DMS153 treated with DMSO at 0.1 percent for 48 hours (cell line): ENCODE measurements around the gene RNPEPL1.

Experiments used
- DNase-seq: peaks from one replicate; lab custom pipeline; 2025; ENCODE audit not compliant: unreplicated experiment; lab: John Stamatoyannopoulos, UW

RNPEPL1 gene

DNA sequence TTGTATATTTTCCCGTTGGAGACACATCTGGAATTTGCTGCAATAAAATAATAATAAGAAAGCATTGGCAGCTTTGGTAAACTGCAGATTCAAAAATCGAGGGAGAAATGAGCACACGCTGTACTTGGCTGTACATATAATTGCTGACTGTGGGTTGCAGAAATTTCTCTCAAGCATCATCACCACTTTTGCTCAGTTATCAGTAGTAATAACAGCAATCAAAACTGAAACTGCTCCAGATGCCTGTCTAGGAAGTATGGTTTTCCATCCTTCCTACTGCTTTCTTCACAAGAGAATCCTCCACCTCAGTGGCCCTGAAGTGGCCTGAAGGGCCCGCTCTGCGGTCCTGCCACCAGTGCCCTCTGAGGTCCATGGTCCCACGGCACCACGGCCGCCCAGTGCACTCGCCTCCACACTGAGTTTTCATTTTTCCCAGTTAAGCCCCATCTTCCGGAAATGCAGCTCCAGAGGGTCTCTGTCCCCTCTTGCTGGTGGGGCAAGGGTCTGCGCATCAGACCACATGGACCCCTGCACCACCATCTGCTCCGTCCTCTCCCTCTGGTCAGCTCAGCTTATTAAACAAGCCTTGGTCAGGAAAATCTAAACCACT, 4.2 kb upstream of the RNPEPL1 start:
- no peak for DNase-seq

DNA sequence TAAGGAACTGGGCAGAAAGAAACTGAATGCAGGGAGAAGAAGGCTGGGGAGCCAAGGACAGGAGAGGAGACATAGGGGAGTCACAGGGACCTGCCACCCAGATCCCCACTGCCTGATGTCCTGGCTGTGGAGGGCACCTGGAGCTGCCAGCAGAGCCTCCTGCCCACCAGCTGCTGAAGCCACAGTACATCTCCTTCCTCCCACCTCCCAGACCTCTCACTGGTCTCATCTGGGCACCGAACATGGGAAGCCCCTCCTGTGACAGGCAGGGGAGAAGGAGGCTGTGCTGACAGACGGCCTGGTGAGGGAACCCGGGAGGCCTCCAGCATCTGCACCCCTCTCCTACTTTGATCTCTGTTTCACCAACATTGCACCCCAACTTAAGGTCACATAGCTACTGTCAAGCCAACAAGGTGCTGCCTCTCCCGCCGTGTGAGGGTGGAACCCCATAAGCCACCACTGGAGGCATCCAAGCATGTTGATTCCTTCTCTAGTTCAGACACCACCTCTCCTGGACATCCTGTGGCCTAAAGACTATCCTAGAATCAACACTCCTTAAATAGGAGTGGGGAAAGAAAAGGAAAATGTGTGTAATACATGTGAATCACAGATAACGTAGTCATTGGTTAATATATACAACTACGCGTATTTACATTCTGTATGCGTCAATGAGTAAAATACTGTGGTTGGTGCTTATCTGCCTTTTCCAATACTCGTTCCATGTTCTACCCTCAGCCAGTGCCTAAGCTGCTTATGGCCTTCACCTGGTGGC, 3.5 kb upstream of the RNPEPL1 start:
- DNase-seq, result no peak

DNA sequence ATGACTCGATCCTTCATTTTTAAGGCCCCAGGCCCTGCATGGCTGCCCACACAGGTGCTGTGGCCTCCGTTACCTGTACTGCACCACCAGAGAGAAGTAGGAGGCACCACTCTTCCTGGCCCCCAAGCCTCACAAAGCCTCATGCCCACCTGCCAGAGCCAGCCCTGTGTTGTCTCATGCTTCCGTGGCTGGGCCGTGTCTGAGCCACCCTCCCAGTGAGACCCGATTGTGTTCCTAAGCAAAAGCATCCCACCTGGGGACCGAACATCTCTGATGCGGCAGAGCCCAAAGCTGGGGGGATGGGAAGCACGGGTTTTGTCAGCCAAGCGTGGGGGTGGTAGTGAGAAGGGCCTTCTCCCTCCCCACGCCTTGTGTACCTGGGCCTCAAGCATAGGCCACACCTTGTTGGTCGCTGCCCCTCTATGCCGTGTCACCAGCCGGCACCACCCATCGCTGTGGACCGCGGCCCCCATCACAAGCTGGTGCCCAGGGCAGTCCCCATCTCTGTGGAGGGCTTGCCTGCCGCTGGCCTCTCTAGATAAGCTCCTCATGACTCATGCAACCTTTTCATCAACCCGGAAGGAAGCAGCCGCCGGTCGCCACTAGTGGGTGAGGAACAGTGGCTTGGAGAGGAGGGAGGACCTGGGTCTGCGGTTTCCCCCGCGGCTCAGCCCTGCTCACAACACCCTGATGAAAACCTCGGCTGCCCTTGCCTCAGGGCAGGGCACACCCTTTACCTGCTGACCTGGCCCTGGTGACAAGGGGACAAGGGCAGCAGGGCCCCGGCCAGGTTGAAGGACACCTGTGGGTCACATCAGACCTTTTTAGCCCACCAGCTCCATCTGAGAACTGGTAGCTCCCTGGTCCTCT, 2.7 kb upstream of the RNPEPL1 start:
- DNase-seq, result peak; percentile 78

DNA sequence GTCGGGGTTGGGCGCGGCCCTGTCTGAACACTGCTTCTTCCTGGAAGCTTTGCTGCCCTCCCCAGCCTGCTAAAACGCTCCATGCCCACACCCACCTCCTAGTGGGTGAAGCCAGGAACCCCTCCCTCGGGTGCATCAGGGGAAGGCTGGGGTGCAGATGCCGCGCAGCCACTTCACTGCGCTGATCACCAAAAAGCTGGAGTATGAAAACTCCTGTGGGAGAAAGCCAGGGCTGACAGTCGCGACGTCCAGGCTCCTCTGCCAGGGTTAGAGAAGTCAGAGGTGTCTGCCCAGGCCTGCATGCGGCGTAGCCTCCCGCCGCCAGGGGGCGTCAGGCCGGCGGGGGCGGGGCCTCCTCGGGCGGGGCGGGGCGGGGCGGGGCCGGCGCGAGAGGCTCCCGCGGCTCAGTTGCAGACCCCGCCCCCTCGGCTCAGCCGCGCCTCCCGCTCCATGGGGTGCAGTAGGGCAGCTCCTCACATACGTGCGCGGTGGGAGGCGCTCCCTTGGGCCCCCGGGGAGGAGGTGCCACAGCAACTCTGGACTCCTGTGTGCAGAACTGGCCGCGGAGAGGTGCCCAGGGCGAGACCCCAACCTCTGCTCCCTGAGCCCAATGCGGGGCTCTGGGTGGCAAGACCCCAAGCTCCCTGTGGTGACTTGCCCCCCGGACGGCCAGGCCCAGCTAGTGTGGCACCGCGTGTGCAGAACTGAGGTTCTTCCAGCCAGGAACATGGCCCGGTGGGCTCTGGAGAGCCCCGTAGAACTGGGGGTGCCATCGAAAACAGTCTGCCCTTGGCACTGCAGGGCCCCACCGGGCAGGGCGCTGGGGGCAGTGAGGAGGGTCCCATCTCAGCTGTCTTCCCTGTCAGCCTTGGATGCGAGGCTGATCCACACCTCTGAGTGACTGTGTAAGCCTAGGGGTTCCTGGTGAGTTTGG, 1.8 kb upstream of the RNPEPL1 start:
- DNase-seq, result peak; percentile 61

DNA sequence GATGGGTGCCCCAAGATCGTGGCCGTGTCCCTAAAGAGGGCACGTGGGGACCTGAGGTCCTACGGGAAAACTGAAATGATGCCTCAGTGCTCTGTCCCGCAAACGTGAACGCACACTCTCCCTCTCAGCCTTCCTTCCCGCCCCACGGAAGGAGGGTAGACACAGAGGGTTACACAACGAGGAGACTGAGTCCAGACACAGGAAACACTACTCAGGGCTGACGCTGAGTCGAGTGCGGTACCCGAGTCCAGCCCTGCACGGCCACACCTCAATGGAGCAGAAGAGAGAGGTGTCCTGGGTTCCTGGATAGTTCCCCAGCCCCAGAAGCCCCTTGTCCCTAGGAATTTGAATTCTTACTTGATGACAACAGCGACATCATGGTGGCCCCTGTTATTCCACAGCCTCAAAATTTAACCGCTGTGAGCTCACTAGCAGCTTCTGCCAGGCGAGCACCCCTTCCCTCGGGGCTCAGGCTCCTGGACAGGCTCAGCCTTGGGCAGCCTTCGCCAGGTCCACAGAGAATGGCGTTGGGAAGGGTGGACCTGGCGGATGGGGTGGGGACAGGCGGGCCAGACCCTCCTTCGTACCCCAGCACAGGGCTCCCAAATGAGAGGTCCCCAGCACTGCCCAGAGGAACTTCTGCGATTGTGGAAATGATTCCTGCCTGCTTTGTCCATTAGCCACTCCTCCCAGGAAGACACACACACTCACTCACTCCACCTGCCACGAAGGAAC, 980 bp upstream of the RNPEPL1 start:
- DNase-seq, result no peak

DNA sequence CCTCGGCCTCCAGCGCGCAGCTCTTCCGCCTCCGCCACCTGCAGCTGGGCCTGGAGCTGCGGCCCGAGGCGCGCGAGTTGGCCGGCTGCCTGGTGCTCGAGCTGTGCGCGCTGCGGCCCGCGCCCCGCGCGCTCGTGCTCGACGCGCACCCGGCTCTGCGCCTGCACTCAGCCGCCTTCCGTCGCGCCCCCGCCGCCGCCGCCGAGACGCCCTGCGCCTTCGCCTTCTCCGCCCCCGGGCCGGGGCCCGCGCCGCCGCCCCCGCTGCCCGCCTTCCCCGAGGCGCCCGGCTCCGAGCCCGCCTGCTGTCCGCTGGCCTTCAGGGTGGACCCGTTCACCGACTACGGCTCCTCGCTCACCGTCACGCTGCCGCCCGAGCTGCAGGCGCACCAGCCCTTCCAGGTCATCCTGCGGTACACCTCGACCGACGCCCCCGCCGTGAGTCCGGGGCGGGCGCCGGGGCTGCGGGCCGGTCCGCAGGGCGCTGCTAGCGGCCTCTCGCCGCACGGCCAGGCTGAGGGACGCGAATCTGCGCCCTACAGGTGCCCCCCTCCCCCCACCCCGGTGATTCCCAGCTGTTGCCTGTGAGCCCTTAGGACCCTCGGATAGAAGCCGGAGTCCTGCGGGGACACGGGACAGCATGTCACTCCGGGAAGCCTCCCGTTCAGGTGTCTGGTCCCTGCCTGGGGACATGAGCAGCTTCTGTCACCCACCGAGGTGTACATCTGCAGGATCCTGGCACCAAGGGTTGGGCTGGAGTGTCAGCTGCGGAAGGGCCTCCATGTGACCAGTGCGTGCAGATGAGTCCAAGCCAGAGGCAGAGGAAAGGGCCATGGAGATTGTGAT, 616 bp downstream of the RNPEPL1 start:
- no peak for DNase-seq

DNA sequence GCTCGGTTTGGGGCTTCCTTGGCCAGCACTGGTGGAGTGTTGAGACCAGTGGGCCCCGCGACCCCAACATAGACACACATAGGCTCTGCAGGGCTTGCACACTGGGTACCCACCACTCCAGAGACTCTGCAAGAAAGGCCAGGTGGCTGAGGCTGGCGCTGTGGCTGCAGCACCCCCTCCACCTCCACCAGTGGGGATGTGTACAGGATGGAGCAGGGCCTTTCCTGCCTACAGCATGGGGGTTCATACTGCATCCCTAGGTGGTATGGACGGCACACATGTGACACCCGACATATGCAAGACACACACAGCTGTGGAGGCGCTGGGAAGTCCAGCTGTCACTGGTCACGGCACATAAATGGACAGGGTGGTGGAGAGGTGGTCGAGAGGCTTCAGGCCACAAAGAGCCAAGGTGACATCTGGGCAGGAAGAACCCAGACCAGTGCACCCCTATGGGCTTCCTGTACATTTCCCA, 1.3 kb downstream of the RNPEPL1 start:
- no peak for DNase-seq

DNA sequence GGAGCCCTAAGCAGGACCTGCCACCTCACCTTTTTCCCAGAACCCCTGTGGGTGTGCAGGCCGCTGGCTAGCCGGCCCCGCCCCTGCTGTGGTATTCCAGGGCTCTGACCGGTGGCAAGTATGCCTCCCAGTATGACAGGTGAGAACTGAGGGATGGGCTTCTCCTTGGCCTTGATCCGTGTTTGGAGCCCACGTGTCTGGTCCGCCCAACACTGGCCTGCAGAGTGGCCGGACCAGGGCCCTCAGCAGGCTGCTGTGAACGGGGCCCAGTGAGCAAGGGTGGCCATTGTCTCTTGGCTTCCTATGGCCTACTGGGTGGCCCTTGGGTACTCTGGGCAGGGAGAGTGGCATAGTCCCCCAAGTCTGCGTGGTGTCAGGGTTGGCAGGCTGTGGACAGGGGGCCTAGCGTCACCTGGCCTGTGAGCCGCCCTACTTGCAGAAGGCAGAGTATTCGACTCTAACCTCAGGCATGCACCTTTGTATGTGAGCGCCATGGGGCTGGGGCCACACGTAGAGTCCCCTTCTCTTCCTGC, 1.8 kb downstream of the RNPEPL1 start:
- DNase-seq, result no peak

DNA sequence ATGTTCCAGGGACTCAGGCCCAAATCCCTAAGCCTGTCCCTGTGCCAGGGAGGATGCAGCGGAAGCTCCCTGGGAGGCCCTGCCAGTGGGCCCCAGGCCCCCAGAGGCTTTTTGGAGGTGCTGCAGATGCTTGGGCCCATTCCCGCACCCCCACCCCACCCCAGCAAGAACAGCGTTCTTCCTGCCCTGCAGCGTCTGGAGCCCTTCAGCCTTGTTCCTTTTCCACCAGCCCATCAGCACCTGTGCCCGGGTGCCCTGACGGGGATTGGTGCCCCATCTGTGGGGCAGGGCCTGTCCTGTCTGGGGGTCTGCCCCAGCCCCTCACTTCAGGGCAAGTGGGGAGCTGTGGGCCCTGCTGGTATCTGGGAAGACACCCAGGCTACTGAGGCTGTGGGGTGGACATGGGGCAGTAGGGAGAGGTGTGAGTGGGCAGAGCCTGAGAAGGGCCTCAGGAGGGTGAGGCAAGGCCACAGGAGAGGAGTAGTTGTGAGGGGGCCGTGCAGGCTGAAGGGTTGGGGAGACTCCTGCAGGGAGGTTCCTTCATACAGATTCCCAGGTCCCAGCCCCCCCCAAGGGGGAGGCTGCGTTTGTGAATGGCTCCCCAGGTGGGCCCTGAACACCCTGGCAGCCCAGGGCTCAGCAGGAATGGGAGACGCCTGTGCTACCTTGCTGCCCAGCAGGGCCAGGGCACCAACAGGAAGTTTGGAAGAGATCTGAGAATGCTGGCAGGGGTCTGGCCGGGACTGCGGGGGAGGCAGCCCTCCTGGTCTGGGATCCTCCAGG, 2.4 kb downstream of the RNPEPL1 start:
- DNase-seq, result no peak

DNA sequence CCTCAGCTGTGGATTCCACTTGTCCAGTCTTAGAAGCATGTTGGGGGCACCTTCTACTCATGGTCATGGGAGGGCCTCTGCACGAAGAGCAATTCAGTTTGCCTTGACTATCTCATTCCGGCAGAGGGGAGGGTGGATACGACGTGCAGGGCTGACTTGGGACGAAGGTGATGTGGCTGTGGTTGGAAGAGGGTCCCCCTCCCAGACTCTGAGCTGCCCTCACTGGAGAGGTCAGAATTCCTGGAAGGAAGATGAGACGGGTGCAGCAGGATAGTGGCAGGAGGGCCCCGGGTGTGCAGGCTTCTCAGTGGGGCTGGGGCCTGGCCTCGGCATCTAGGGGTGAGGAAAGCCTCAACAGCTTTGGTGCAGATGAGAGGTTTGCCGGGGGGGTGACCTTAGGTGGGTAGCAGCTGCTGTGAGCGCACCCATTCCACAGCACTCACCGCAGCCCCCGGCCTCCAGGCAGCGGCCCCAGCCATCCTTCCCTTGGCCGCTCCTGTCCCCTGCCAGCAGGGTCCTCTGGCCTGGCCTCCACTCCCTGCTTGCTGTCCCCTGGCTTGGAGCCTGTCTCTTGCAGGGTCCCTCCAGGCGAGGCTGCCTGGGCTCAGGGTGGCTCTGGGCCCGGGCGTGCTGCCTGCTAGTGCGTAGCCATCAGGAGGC, 3.2 kb downstream of the RNPEPL1 start:
- no peak for DNase-seq

DNA sequence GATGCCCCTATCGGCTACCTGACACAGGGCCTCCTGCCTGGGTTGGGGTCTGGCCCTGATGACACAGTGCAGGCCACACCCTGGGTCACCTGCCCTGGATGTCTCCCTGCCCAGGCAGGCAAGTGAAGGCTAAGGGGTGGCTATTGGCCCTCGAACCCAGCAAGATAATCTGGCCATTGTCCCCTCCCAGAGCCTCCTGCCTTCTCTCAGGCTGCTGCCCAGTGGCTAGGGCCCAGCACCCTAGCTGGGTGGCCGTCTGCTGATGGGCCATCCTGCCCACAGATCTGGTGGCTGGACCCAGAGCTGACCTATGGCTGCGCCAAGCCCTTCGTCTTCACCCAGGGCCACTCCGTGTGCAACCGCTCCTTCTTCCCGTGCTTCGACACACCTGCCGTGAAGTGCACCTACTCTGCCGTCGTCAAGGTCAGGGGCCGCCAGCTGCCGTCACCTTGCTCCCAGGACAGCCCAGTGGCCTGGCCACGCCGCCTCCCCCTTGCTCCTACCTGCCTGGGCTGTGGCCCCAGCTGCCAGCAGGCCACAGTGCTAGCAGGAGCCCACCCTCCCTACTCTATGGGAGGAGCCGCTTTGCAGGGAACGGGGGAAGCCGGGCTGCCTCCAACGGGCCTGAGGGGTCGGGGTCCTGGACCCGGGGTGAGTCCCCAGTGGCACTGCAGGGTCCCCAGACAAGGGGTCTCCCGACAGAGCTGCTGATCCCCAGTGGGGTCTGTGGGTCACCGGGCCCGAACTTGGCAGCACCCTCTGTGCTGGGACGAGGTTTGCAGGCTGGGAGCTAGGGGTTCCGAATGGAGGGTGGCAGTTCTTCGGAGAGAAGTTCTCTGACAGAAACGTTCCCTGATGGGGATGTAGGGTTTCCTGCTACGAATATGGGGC, 4.1 kb downstream of the RNPEPL1 start:
- no peak for DNase-seq

DNA sequence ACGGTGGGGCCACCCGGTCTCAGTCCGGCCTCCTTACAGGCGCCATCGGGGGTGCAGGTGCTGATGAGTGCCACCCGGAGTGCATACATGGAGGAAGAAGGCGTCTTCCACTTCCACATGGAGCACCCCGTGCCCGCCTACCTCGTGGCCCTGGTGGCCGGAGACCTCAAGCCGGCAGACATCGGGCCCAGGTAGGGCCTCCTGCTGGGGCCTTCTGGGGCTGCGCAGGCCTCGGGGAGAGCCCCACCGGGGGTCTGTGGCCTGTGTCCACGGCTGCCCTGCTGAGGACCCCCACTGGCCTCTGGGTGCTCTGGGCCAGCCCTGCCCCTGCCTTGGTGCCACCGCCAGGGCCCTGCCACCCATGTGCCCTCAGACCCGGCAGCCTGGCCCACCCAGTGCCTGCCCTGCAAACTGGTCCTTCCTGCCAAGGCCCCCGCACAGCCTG, 4.8 kb downstream of the RNPEPL1 start:
- no peak for DNase-seq

DNA sequence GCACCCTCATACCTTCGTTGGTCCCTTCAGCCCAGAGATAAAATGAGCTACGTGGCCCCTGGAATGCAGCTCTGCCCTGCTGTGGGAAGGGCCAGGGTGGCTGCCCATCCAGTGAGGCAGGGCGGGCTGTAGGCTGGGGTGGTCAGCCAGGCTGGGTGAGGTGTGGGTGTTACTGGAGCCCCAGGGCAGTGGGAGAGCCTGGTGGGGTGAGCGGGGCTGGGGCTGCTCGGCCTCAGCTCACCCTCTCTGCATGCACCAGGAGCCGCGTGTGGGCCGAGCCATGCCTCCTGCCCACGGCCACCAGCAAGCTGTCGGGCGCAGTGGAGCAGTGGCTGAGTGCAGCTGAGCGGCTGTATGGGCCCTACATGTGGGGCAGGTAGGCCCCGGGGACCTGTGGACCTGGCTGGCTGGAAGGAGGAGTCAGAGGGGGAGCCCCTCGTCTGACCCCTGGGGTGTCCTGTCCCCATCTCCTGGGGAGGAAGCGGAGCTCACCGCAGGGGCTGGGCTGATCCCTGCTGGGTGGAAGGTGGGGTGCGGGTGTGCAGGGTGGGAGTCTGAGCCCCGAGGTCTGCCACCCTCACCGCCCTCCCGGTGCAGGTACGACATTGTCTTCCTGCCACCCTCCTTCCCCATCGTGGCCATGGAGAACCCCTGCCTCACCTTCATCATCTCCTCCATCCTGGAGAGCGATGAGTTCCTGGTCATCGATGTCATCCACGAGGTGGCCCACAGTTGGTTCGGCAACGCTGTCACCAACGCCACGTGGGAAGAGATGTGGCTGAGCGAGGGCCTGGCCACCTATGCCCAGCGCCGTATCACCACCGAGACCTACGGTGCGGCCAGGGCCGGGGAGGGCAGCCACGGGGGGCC, 5.5 kb downstream of the RNPEPL1 start:
- no peak for DNase-seq

DNA sequence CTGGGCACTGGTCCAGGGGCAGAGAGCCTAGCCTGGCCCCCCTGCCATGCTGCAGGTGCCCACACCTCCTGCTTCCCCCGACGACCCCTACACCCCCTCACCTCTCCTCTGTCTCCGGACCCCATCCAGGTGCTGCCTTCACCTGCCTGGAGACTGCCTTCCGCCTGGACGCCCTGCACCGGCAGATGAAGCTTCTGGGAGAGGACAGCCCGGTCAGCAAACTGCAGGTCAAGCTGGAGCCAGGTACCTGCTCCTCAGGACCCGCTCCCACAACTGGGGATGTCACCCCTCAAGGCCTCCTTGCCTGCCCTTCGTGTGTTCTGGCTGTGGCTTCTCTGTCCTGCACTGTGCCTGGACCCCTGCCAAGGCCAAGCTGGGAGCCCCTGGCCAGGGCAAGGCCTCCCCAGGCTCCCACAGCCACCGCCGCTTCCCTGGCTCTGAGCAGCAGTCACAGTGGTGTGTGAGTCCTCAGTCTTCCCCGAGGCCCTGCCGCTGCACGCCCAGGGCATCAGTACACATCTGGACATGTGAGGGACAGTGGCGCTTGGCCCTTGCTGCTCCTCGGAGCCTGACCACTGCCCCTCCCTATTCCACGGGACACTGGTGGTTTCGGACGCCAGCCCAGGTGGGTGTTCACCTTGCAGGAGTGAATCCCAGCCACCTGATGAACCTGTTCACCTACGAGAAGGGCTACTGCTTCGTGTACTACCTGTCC, 6.3 kb downstream of the RNPEPL1 start:
- no peak for DNase-seq
